SK-N-DZ (cell line): Measurements from ENCODE around the gene MYL6.

Experiments
- DNase-seq: peaks from one replicate; pipeline ENCODE4 v3.0.0-alpha.2; 2015; ENCODE audit warnings: low spot score

Gene MYL6

GRCh38 chr12:56129206-56129941 is 28.8 kb upstream of the MYL6 start:
- peak; percentile 69 for DNase-seq

GRCh38 chr12:56129942-56130495 is 28.1 kb upstream of the MYL6 start:
- no peak for DNase-seq

- no peak for DNase-seq
Measured at GRCh38 chr12:56130876-56131275, 27.3 kb upstream of the MYL6 start.

GRCh38 chr12:56134897-56135296 is 23.3 kb upstream of the MYL6 start:
- no peak for DNase-seq

GRCh38 chr12:56137853-56138571 is 20.1 kb upstream of the MYL6 start:
- no peak for DNase-seq

GRCh38 chr12:56141946-56142784 is 16.0 kb upstream of the MYL6 start:
- DNase-seq: no peak

GRCh38 chr12:56143217-56143616 is 14.9 kb upstream of the MYL6 start:
- no peak for DNase-seq

- no peak for DNase-seq
Measured at GRCh38 chr12:56143870-56144269, 14.3 kb upstream of the MYL6 start.

- no peak for DNase-seq
Measured at GRCh38 chr12:56145217-56145616, 12.9 kb upstream of the MYL6 start.

- no peak for DNase-seq
Measured at GRCh38 chr12:56146492-56147460, 11.4 kb upstream of the MYL6 start.

GRCh38 chr12:56150563-56150962 is 7.6 kb upstream of the MYL6 start:
- no peak for DNase-seq

GRCh38 chr12:56151672-56152131 is 6.5 kb upstream of the MYL6 start:
- peak; percentile 63 for DNase-seq

GRCh38 chr12:56152132-56152755 is 5.9 kb upstream of the MYL6 start, which contains the start of gene MYL6B:
Gene MYL6B (plus strand): TSS chr12:56152587. CDS start chr12:56153919, 1,332 bp downstream.
- peak; percentile 90 for DNase-seq

- DNase-seq: no peak
Measured at GRCh38 chr12:56152756-56153677, 5.1 kb upstream of the MYL6 start.

GRCh38 chr12:56153678-56154065 is 4.5 kb upstream of the MYL6 start:
- no peak for DNase-seq

- no peak for DNase-seq
Measured at GRCh38 chr12:56154246-56154771, 3.9 kb upstream of the MYL6 start.

GRCh38 chr12:56154818-56155217 is 3.3 kb upstream of the MYL6 start:
- DNase-seq: no peak

GRCh38 chr12:56155256-56155845 is 2.8 kb upstream of the MYL6 start:
- no peak for DNase-seq
